MM.1S (cell line): ENCODE data around the gene MARCOL.

ENCODE experiments used
- CTCF ChIP-seq: fragments of 300-600 bp; sonication (generic); IDR thresholded peaks from 2 replicates; pipeline ENCODE4 v1.5.1; 2016; ENCODE audit warnings: antibody characterized with exemption, low read length, mixed read lengths
- EZH2 ChIP-seq: fragments of 300-600 bp; sonication (generic); optimal IDR thresholded peaks from 2 replicates; pipeline ENCODE3; 2017; ENCODE audit warnings: low read depth, mild to moderate bottlenecking, antibody characterized with exemption, low read length, mixed read lengths
- EZH2phosphoT487 ChIP-seq: fragments of 300-600 bp; sonication (generic); IDR thresholded peaks from 2 replicates; pipeline ENCODE4 v1.6.1; 2018; ENCODE audit warnings: antibody characterized with exemption, low read length

GRCh38 chr5:148208226-148208625 lies 30.1 kb upstream of the MARCOL start:
- TF ChIP-seq EZH2: no peak
- no peak for TF ChIP-seq CTCF
- TF ChIP-seq EZH2phosphoT487: no peak
